ENCODE measurements around the gene MFAP3L.

MFAP3L gene

GRCh38 chr4:169985881-169986280 lies 40.3 kb downstream of the MFAP3L start:
- TF ChIP-seq, protein P1, sequence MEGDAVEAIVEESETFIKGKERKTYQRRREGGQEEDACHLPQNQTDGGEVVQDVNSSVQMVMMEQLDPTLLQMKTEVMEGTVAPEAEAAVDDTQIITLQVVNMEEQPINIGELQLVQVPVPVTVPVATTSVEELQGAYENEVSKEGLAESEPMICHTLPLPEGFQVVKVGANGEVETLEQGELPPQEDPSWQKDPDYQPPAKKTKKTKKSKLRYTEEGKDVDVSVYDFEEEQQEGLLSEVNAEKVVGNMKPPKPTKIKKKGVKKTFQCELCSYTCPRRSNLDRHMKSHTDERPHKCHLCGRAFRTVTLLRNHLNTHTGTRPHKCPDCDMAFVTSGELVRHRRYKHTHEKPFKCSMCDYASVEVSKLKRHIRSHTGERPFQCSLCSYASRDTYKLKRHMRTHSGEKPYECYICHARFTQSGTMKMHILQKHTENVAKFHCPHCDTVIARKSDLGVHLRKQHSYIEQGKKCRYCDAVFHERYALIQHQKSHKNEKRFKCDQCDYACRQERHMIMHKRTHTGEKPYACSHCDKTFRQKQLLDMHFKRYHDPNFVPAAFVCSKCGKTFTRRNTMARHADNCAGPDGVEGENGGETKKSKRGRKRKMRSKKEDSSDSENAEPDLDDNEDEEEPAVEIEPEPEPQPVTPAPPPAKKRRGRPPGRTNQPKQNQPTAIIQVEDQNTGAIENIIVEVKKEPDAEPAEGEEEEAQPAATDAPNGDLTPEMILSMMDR (IDR thresholded peaks at IDR 0.05): no peak

DNA sequence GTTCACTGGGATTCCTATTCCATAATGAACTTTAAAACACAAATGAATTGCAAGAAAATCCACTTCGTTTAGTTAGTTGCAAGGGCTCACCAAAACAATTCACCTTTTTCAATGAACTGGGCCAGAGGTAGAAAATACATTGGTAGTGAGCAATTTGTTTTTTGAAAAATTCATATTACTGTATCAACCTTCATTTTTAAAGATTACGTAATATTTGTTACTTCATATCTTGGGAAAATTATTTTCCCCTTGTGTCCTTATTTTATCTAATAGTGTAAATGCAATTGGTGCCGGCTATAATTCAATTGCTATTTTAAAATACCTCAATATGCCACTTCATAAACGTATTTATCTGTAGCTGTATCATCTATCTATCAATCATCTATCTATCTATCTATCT lies 41.5 kb downstream of the MFAP3L start:
- TF ChIP-seq, protein P1 (IDR thresholded peaks at IDR 0.05): no peak

DNA sequence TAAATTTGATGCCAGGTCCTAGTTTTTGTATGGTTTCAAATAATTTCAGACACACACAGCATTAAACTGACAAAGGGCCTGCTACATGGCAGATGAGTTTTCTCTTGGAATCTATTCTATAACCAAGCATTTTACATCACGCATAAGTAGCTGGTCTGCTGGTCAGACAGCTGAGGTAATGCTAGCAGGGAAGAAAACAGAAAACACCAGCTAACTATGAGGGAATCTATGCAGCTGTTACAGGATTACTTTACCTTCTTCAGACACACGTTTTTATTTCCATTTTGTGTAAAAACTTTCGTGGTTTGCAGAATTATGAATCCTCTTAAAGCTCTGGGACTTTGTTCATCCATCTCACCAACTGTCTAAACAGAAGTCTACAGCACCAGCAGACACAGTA lies 42.0 kb downstream of the MFAP3L start:
- TF ChIP-seq, protein P1 (IDR thresholded peaks at IDR 0.05): no peak

- TF ChIP-seq, protein P1 (IDR thresholded peaks at IDR 0.05): no peak
Measured at GRCh38 chr4:169976951-169977350, 49.2 kb downstream of the MFAP3L start.

GRCh38 chr4:169975838-169976796 lies 50.1 kb downstream of the MFAP3L start:
- TF ChIP-seq, protein P1 (IDR thresholded peaks at IDR 0.05): no peak

- TF ChIP-seq, protein P1 (IDR thresholded peaks at IDR 0.05): no peak
Measured at GRCh38 chr4:169975131-169975837, 50.9 kb downstream of the MFAP3L start.

DNA sequence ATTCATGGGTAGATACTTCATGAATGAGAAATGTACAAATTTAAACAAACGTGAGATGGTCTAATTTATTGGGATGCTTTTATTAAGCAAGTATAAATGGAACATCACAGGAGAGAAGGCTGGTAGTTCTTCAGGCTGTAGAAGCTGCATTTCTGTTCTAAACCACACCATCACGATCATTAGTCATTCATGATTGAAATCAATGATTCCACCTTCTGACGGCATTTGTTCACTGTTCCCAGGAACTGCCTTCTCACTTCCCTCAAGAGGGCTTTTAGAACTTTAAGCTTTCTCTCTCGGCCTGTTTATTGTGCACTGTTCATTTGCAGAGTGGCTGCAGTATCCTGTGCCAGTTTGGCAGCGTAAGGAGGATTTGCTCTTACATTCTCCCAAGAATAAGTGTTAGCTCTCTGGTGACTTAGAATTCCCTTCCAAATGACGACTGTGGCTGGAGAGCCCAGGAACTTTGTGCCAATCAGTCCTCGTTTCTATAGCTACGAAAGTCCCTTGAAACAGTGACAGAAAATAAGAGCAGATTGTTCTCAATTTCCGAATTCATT lies 54.7 kb downstream of the MFAP3L start:
- TF ChIP-seq, protein P1 (IDR thresholded peaks at IDR 0.05): no peak

All from LNCAP (cell line).